ENCODE results near the gene PCDH15. TPM values are rescaled to one million over a fixed set of nuclear protein-coding genes. Genes with fewer than 3 reads are reported as not detected.

PCDH15 gene
- total RNA-seq, 1 experiment from 2014 or later, result not detected

DNA sequence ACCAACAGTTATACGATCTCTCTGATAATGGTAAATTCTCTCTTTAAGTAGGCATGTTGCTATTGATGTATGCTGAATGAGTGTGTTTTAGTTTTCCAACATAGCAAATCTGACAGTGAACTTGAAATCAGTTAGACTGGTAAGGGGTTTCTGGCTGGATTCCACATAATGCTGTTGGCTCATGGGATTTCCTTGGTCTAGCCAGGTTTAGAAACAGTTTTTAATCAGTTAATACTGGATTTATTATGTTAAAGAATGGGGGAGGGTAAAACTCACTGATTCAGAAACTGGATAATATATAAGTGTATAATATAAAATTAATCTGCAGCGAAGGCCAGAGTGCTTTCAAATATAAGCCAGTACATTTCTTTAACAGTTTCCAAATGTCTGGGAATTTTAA, 55.6 kb downstream of the PCDH15 start:
- no TSS peak for BruUV-seq (replicated peaks)
- H3K27ac Mint-ChIP-seq (ENCODE audit: unreplicated experiment), result no peak overlapping the region
- no peaks in the 10 kb centered on the region for H3K9me3 Mint-ChIP-seq (ENCODE audit: low read depth, unreplicated experiment)
- intact Hi-C loops (cut with micrococcal nuclease; ENCODE audit: unreplicated experiment), result no loop called here
- no peaks in the 10 kb centered on the region for H3K36me3 Mint-ChIP-seq (ENCODE audit: insufficient read depth, unreplicated experiment)
- H3K27me3 Mint-ChIP-seq (ENCODE audit: unreplicated experiment), result no peaks in the 10 kb centered on the region
- CTCF ChIA-PET, result no interaction called here
- H3K4me1 Mint-ChIP-seq (ENCODE audit: low read depth, unreplicated experiment), result no peaks in the 10 kb centered on the region
- DNase-seq, result no peak
- no peak overlapping the region for H3K4me3 Mint-ChIP-seq (ENCODE audit: low read depth, unreplicated experiment)
- TF ChIP-seq, protein P1, sequence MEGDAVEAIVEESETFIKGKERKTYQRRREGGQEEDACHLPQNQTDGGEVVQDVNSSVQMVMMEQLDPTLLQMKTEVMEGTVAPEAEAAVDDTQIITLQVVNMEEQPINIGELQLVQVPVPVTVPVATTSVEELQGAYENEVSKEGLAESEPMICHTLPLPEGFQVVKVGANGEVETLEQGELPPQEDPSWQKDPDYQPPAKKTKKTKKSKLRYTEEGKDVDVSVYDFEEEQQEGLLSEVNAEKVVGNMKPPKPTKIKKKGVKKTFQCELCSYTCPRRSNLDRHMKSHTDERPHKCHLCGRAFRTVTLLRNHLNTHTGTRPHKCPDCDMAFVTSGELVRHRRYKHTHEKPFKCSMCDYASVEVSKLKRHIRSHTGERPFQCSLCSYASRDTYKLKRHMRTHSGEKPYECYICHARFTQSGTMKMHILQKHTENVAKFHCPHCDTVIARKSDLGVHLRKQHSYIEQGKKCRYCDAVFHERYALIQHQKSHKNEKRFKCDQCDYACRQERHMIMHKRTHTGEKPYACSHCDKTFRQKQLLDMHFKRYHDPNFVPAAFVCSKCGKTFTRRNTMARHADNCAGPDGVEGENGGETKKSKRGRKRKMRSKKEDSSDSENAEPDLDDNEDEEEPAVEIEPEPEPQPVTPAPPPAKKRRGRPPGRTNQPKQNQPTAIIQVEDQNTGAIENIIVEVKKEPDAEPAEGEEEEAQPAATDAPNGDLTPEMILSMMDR (IDR thresholded peaks at IDR 0.05; ENCODE audit: unreplicated experiment), result no peak

DNA sequence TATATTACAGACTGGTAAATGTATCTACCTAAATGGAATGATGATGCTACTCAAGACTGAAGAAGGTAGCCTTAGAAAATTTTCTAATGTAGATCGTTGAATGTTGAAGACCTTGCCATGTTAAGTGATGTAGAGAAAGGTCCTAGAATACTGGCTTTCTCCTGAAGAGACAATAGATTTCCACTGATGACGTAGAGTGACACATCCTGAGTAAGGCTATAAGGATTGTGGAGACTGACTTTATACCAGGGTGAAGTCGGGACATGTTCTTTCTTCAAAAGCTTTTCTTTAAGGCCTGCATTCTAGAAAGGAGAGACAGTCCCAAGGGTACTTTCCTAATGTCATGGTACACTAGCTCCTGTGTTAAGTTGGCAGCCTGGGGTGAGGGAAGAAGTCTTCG, 58.6 kb downstream of the PCDH15 start:
- no peaks in the 10 kb centered on the region for H3K36me3 Mint-ChIP-seq (ENCODE audit: insufficient read depth, unreplicated experiment)
- H3K4me1 Mint-ChIP-seq (ENCODE audit: low read depth, unreplicated experiment), result no peaks in the 10 kb centered on the region
- no peaks in the 10 kb centered on the region for H3K27me3 Mint-ChIP-seq (ENCODE audit: unreplicated experiment)
- no TSS peak for BruUV-seq (replicated peaks)
- CTCF ChIA-PET, result no interaction called here
- no peaks in the 10 kb centered on the region for H3K9me3 Mint-ChIP-seq (ENCODE audit: low read depth, unreplicated experiment)
- TF ChIP-seq, protein P1 (IDR thresholded peaks at IDR 0.05; ENCODE audit: unreplicated experiment), result no peak
- no peak for DNase-seq
- H3K27ac Mint-ChIP-seq (ENCODE audit: unreplicated experiment), result no peak overlapping the region
- intact Hi-C loops (cut with micrococcal nuclease; ENCODE audit: unreplicated experiment), result no loop called here
- no peak overlapping the region for H3K4me3 Mint-ChIP-seq (ENCODE audit: low read depth, unreplicated experiment)

DNA sequence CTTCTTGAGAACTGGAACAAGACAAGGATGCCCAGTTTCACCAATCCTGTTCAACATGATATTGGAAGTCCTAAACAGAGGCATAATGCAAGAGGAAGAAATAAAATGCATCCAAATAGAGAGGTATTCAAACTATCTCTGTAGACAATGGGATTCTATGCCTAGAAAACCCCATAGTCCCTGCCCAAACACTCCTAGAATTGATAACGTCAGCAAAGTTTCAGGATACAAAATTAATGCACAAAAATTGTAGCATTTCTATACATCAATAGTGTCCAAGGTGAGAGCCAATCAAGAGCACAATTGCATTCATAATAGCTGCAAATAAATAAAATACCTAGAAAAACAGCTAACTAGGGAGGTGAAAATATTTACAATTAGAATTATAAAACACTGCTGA, 72.5 kb downstream of the PCDH15 start:
- Mint-ChIP-seq H3K27ac (ENCODE audit: unreplicated experiment) (no peak overlapping the region), H3K4me3 (ENCODE audit: low read depth, unreplicated experiment) (no peak overlapping the region), H3K36me3 (ENCODE audit: insufficient read depth, unreplicated experiment) (no peaks in the 10 kb centered on the region), H3K27me3 (ENCODE audit: unreplicated experiment) (no peaks in the 10 kb centered on the region), H3K9me3 (ENCODE audit: low read depth, unreplicated experiment) (no peaks in the 10 kb centered on the region), H3K4me1 (ENCODE audit: low read depth, unreplicated experiment) (no peaks in the 10 kb centered on the region)
- BruUV-seq (replicated peaks), result no TSS peak
- no peak for DNase-seq
- intact Hi-C loops (cut with micrococcal nuclease; ENCODE audit: unreplicated experiment), result no loop called here
- TF ChIP-seq, protein P1 (IDR thresholded peaks at IDR 0.05; ENCODE audit: unreplicated experiment), result no peak
- CTCF ChIA-PET, result no interaction called here

DNA sequence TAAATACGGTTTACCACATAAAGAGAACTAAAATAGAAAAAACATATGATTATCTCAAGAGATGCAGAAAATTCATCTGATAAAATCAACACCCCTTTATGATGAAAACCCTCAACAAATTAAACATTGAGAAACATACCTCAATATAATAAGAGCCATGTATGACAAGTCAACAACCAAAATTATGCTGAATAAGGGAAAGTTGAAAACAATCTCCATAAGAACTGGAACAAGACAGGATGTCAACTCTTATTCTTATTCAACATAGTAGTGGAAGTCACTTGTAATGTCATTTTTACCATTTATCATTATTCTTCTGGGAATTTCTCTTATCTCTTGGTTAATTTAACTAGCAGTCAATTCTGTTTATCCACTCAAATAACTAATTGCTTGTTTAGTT, 79.0 kb downstream of the PCDH15 start:
- intact Hi-C loops (cut with micrococcal nuclease; ENCODE audit: unreplicated experiment), result no loop called here
- TF ChIP-seq, protein P1 (IDR thresholded peaks at IDR 0.05; ENCODE audit: unreplicated experiment), result no peak
- BruUV-seq (replicated peaks), result no TSS peak
- no peak for DNase-seq
- H3K4me3 Mint-ChIP-seq (ENCODE audit: low read depth, unreplicated experiment), result no peak overlapping the region
- CTCF ChIA-PET, result no interaction called here
- no peak overlapping the region for H3K27ac Mint-ChIP-seq (ENCODE audit: unreplicated experiment)
- H3K4me1 Mint-ChIP-seq (ENCODE audit: low read depth, unreplicated experiment), result no peaks in the 10 kb centered on the region
- H3K36me3 Mint-ChIP-seq (ENCODE audit: insufficient read depth, unreplicated experiment), result no peaks in the 10 kb centered on the region
- no peaks in the 10 kb centered on the region for H3K27me3 Mint-ChIP-seq (ENCODE audit: unreplicated experiment)
- H3K9me3 Mint-ChIP-seq (ENCODE audit: low read depth, unreplicated experiment), result peaks cover 2% of the 10 kb centered on the region

DNA sequence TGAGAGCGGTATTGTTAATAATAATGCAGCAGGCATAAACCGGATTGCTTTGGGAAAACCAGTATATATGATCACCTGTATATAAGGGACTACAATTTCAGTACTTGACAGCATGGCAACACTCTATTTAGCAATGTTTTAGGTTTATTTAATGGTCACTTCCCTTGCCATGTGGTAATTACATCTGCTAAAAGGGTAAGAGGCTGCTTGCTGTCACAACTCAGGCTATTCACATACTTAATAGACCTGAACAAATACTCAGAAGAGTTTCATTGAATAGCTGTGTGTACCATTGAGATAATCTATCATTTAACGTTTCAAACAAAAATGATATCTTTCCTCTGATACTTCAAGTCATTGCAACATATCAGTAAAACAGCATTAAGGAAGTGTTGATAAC, 90.1 kb downstream of the PCDH15 start:
- H3K4me3 Mint-ChIP-seq (ENCODE audit: low read depth, unreplicated experiment), result no peak overlapping the region
- BruUV-seq (replicated peaks), result no TSS peak

More for the DNA sequence above, 90.1 kb downstream of the PCDH15 start:
- Mint-ChIP-seq H3K27ac (ENCODE audit: unreplicated experiment) (no peak overlapping the region), H3K27me3 (ENCODE audit: unreplicated experiment) (no peaks in the 10 kb centered on the region), H3K9me3 (ENCODE audit: low read depth, unreplicated experiment) (no peaks in the 10 kb centered on the region), H3K36me3 (ENCODE audit: insufficient read depth, unreplicated experiment) (no peaks in the 10 kb centered on the region), H3K4me1 (ENCODE audit: low read depth, unreplicated experiment) (no peaks in the 10 kb centered on the region)
- TF ChIP-seq, protein P1 (IDR thresholded peaks at IDR 0.05; ENCODE audit: unreplicated experiment), result no peak
- intact Hi-C loops (cut with micrococcal nuclease; ENCODE audit: unreplicated experiment), result no loop called here
- CTCF ChIA-PET, result no interaction called here
- no peak for DNase-seq

Data from Calu3 (cell line).